HepG2 (cell line): ENCODE results near the gene PRELID1. TPM values are rescaled to one million over a fixed set of nuclear protein-coding genes. Genes with fewer than 3 reads are reported as not detected.
A peak's percentile ranks its signal among the peaks of the same experiment; 100 is the strongest.

Source experiments
- ARID5B ChIP-seq: IDR thresholded peaks from 2 replicates; pipeline ENCODE4 v1.4.0; 2020; ENCODE audit warnings: mild to moderate bottlenecking, missing genetic modification reagents
- CSRNP2 ChIP-seq: sonication (generic); formaldehyde crosslinking; conservative IDR thresholded peaks from 2 replicates; pipeline ENCODE4 v1.8.0; 2022; ENCODE audit warnings: low read depth, missing genetic modification reagents
- FOXP1 ChIP-seq, 2 experiments: fragments of 450-650 bp in 1 of 2; IDR thresholded peaks; 2 replicates each; pipeline ENCODE4 v1.6.1; 2017 to 2018; ENCODE audit warnings: antibody characterized with exemption in 1 of 2
- HOMEZ ChIP-seq: IDR thresholded peaks from 2 replicates; pipeline ENCODE4 v1.6.1; 2016; ENCODE audit warnings: low read depth
- PBX3 ChIP-seq: sonication (generic); formaldehyde crosslinking; IDR thresholded peaks from 2 replicates; pipeline ENCODE4 v1.8.1; 2023; ENCODE audit warnings: missing genetic modification reagents, inconsistent platforms, borderline replicate concordance
- SMARCE1 ChIP-seq: fragments of 450-650 bp; IDR thresholded peaks from 2 replicates; pipeline ENCODE4 v1.6.1; 2017; ENCODE audit warnings: borderline replicate concordance
- SNAI1 ChIP-seq: sonication (generic); formaldehyde crosslinking; IDR thresholded peaks from 2 replicates; pipeline ENCODE4 v1.5.0; 2020; ENCODE audit warnings: mild to moderate bottlenecking, missing genetic modification reagents, borderline replicate concordance
- SOX6 ChIP-seq, 2 experiments: fragments of 450-650 bp in 1 of 2; sonication (generic) in 1 of 2; formaldehyde crosslinking in 1 of 2; IDR thresholded peaks; 2 replicates each; pipeline versions ENCODE4 v1.4.0 to v1.6.1; 2017 to 2020; ENCODE audit warnings: antibody characterized with exemption in 1 of 2, mild to moderate bottlenecking in 1 of 2, missing genetic modification reagents in 1 of 2
- TBX2 ChIP-seq: sonication (generic); formaldehyde crosslinking; IDR thresholded peaks from 2 replicates; pipeline ENCODE4 v1.5.0; 2020; ENCODE audit warnings: missing genetic modification reagents, mild to moderate bottlenecking, borderline replicate concordance
- TFDP2 ChIP-seq: sonication (generic); formaldehyde crosslinking; IDR thresholded peaks from 2 replicates; pipeline ENCODE4 v1.4.0; 2020; ENCODE audit warnings: missing genetic modification reagents
- ZBTB4 ChIP-seq: sonication (generic); formaldehyde crosslinking; IDR thresholded peaks from 2 replicates; pipeline ENCODE4 v1.4.0; 2020; ENCODE audit warnings: missing genetic modification reagents, mild to moderate bottlenecking, borderline replicate concordance
- ZFP36 ChIP-seq: fragments of 150-350 bp; IDR thresholded peaks from 2 replicates; pipeline ENCODE4 v1.6.1; 2018; ENCODE audit warnings: borderline replicate concordance, low read length, low read depth; ENCODE audit not compliant: partially characterized antibody
- ZNF335 ChIP-seq: sonication (generic); formaldehyde crosslinking; IDR thresholded peaks from 2 replicates; pipeline ENCODE4 v1.4.0; 2020; ENCODE audit warnings: missing genetic modification reagents
- ZNF564 ChIP-seq: sonication (generic); formaldehyde crosslinking; IDR thresholded peaks from 2 replicates; pipeline ENCODE4 v1.8.1; 2023; ENCODE audit warnings: mild to moderate bottlenecking, missing genetic modification reagents
- ZNF737 ChIP-seq: sonication (generic); formaldehyde crosslinking; IDR thresholded peaks from 2 replicates; pipeline ENCODE4 v1.5.0; 2020; ENCODE audit warnings: missing genetic modification reagents, mild to moderate bottlenecking, borderline replicate concordance
- ZNF792 ChIP-seq: IDR thresholded peaks from 2 replicates; pipeline ENCODE4 v1.6.1; 2016
- polyA plus RNA-seq, 8 experiments: library from polyadenylated mRNA; depleted of rRNA in 3 of 8; stranded (reverse) in 7 of 8; unstranded in 1 of 8; fragments of >200 nt; fragmentation: Illumina TruSeq in 4 of 8; extraction: Trizol in 4 of 8; gene quantifications; 2 replicates each; pipeline versions ENCODE4 v1.2.1 to v1.2.3, GENCODE V29; 2011 to 2016; ENCODE audit warnings: low read depth in 4 of 8, missing spikeins in 1 of 8, mixed read lengths in 1 of 8; ENCODE audit not compliant: insufficient read depth in 1 of 8
- total RNA-seq, 5 experiments: library from RNA; depleted of rRNA; stranded (reverse); fragments of >200 nt; fragmentation: Illumina TruSeq; extraction: Trizol; gene quantifications; 2 replicates each; pipeline ENCODE4 v1.2.3, GENCODE V29; 2016; ENCODE audit warnings: low read depth in 1 of 5

Gene PRELID1
- total and polyA plus RNA-seq, 2 of the 13 experiments (the other 11 are each of a cell fraction or from before 2014, with no cell fraction given) = 250 to 271 TPM

GRCh38 chr5:177354256-177354655 lies 50.7 kb downstream of the PRELID1 start (continued):
- TF ChIP-seq SOX6 (IDR thresholded peaks at IDR 0.05) (no peak), SOX6 (CRISPR knock-in tag; IDR thresholded peaks at IDR 0.05) (peak; percentile 46; the same call in 1 of the 2 replicates), SMARCE1 (no peak), SNAI1 (CRISPR knock-in tag) (no peak), ARID5B (CRISPR knock-in tag) (peak; percentile 49; the same call in 1 of the 2 replicates), ZBTB4 (CRISPR knock-in tag) (no peak), CSRNP2 (CRISPR knock-in tag) (no peak), FOXP1 (IDR thresholded peaks at IDR 0.05) (no peak), FOXP1 (CRISPR knock-in tag; IDR thresholded peaks at IDR 0.05) (no peak), ZNF792 (0 out of 2 replicates have a peak, but pooled peaks have one; percentile 32), ZNF737 (CRISPR knock-in tag) (no peak), ZNF564 (CRISPR knock-in tag) (no peak), HOMEZ (CRISPR knock-in tag) (no peak), PBX3 (no peak), ZFP36 (no peak), TBX2 (CRISPR knock-in tag) (no peak), TFDP2 (CRISPR knock-in tag) (no peak), ZNF335 (CRISPR knock-in tag) (no peak)
